Activated CD4-positive, CD25-positive, alpha-beta regulatory T cell treated with anti-CD3 and anti-CD28 coated beads, Interleukin-2, amount 50 U/mL, for 24 hours (primary cell): ENCODE measurements around the gene IL1RAPL1.

Experiments used
- ATAC-seq, 2 donors: fragments of 150-1000 bp; cut with Tn5 transposase; one replicate each; pipeline ENCODE4 v1.10.0; 2021; ENCODE audit warnings: mild to moderate bottlenecking in 1 of 2, moderate library complexity in 1 of 2

The IL1RAPL1 gene

GRCh38 chrX:29138003-29138402 is 550.8 kb downstream of the IL1RAPL1 start:
- no peak for ATAC-seq

GRCh38 chrX:29143356-29143755 is 556.1 kb downstream of the IL1RAPL1 start:
- ATAC-seq, result no peak

- no peak for ATAC-seq
Observed at GRCh38 chrX:29143756-29144155, 556.5 kb downstream of the IL1RAPL1 start.

- ATAC-seq, result no peak
Observed at GRCh38 chrX:29145316-29145715, 558.1 kb downstream of the IL1RAPL1 start.

- no peak for ATAC-seq
Observed at GRCh38 chrX:29148511-29148910, 561.3 kb downstream of the IL1RAPL1 start.

GRCh38 chrX:29155286-29155685 is 568.0 kb downstream of the IL1RAPL1 start:
- no peak for ATAC-seq

- ATAC-seq, result no peak
Observed at GRCh38 chrX:29172880-29173279, 585.6 kb downstream of the IL1RAPL1 start.

- no peak for ATAC-seq
Observed at GRCh38 chrX:29187264-29187663, 600.0 kb downstream of the IL1RAPL1 start.

GRCh38 chrX:29196501-29196900 is 609.3 kb downstream of the IL1RAPL1 start:
- ATAC-seq, result no peak

GRCh38 chrX:29215251-29215650 is 628.0 kb downstream of the IL1RAPL1 start:
- no peak for ATAC-seq

GRCh38 chrX:29225670-29226069 is 638.4 kb downstream of the IL1RAPL1 start:
- ATAC-seq, result no peak

GRCh38 chrX:29229802-29230201 is 642.6 kb downstream of the IL1RAPL1 start:
- ATAC-seq, result no peak

GRCh38 chrX:29231800-29232199 is 644.6 kb downstream of the IL1RAPL1 start:
- no peak for ATAC-seq

GRCh38 chrX:29233592-29234183 is 646.4 kb downstream of the IL1RAPL1 start:
- ATAC-seq, result no peak

- no peak for ATAC-seq
Observed at GRCh38 chrX:29237972-29238371, 650.7 kb downstream of the IL1RAPL1 start.

GRCh38 chrX:29241809-29242208 is 654.6 kb downstream of the IL1RAPL1 start:
- no peak for ATAC-seq

GRCh38 chrX:29242856-29243255 is 655.6 kb downstream of the IL1RAPL1 start:
- ATAC-seq, result no peak

GRCh38 chrX:29243942-29244341 is 656.7 kb downstream of the IL1RAPL1 start:
- no peak for ATAC-seq

- no peak for ATAC-seq
Observed at GRCh38 chrX:29254515-29254914, 667.3 kb downstream of the IL1RAPL1 start.

- no peak for ATAC-seq
Observed at GRCh38 chrX:29257521-29257920, 670.3 kb downstream of the IL1RAPL1 start.

GRCh38 chrX:29269390-29269789 is 682.1 kb downstream of the IL1RAPL1 start:
- no peak for ATAC-seq

- ATAC-seq, result no peak
Observed at GRCh38 chrX:29274517-29274916, 687.3 kb downstream of the IL1RAPL1 start.

- ATAC-seq, result no peak
Observed at GRCh38 chrX:29275928-29276327, 688.7 kb downstream of the IL1RAPL1 start.

- no peak for ATAC-seq
Observed at GRCh38 chrX:29281078-29281742, 694.0 kb downstream of the IL1RAPL1 start.

- no peak for ATAC-seq
Observed at GRCh38 chrX:29285664-29286063, 698.4 kb downstream of the IL1RAPL1 start.
